Transverse colon (tissue), 4 donors: Measurements from ENCODE around the gene SRGAP2B.
"Not testable (repeated sequence)": the region's sequence is repeated elsewhere in the genome, so short reads cannot be mapped to it uniquely, and the experiment has no call there.

Source experiments
- EP300 ChIP-seq: sonication (generic); formaldehyde crosslinking; IDR thresholded peaks from one replicate; pipeline ENCODE4 v1.6.1; 2017; ENCODE audit warnings: antibody characterized with exemption, low read depth
- POLR2A ChIP-seq: fragments of 450-650 bp; IDR thresholded peaks from one replicate; pipeline ENCODE4 v1.6.1; 2016; ENCODE audit warnings: antibody characterized with exemption, mild to moderate bottlenecking, moderate library complexity
- POLR2AphosphoS5 ChIP-seq, 3 donors: sonication (generic); formaldehyde crosslinking; IDR thresholded peaks; one replicate each; pipeline ENCODE4 v1.6.1; 2016; ENCODE audit warnings: antibody characterized with exemption in 3 of 3
- TF ChIP-seq, protein P1 (sequence below), 5 experiments: fragments of 200-600 bp in 3 of 5; fragments of 450-650 bp in 2 of 5; sonication (generic) in 3 of 5; IDR thresholded peaks; 1 replicate in 2 of 5; 2 replicates in 3 of 5; pipeline ENCODE4 v1.5.1; 2016 to 2017; ENCODE audit warnings: antibody characterized with exemption in 5 of 5, inconsistent platforms in 3 of 5, mild to moderate bottlenecking in 2 of 5, moderate library complexity in 1 of 5

DNA sequence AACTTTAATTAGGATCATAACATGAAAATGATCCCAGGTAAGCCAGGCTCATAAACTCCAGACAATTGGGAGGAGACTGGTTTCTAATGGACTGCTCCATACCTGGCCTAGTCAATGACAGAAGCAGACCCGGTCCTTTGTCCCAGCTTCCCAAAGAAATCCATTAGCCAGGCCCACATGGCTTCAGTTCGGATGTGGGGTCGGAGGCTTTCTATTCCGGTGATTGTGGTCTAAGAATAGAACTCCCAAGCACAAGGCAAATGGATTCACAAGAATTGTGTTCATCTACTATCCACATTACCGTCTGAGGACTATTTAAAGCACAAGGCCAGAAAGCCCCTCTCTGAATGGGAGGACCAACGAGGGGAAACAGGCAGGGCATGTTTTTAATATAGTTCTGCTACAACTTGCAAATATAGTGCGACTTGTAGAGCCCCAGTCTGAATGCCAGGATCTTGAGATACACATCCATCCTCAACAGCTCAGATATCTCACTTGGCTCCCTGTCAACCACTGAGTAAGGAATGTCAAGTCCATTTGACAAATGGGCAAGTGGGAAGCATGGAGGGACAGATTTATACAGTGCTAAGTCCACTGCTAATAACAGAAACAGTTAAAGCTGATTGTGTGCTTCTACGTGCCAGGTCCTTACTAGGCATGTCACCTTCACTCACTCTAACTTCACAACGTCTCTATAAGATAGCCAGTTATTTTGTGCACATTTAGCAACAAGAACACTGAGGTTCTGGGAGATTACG, 42.9 kb downstream of the SRGAP2B start:
- TF ChIP-seq, protein P1, sequence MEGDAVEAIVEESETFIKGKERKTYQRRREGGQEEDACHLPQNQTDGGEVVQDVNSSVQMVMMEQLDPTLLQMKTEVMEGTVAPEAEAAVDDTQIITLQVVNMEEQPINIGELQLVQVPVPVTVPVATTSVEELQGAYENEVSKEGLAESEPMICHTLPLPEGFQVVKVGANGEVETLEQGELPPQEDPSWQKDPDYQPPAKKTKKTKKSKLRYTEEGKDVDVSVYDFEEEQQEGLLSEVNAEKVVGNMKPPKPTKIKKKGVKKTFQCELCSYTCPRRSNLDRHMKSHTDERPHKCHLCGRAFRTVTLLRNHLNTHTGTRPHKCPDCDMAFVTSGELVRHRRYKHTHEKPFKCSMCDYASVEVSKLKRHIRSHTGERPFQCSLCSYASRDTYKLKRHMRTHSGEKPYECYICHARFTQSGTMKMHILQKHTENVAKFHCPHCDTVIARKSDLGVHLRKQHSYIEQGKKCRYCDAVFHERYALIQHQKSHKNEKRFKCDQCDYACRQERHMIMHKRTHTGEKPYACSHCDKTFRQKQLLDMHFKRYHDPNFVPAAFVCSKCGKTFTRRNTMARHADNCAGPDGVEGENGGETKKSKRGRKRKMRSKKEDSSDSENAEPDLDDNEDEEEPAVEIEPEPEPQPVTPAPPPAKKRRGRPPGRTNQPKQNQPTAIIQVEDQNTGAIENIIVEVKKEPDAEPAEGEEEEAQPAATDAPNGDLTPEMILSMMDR (IDR thresholded peaks at IDR 0.05) = not testable (repeated sequence)
- TF ChIP-seq EP300; POLR2AphosphoS5 (IDR thresholded peaks at IDR 0.05); POLR2A: not testable (repeated sequence)
